Ishikawa (cell line): Measurements from ENCODE around the gene TRDMT1.

ENCODE experiments used
- CEBPB ChIP-seq: IDR thresholded peaks from 2 replicates; pipeline ENCODE4 v1.6.1; 2012
- CREB1 ChIP-seq: IDR thresholded peaks from 2 replicates; pipeline ENCODE4 v1.6.1; 2012; ENCODE audit warnings: low read depth
- EGR1 ChIP-seq: IDR thresholded peaks from 2 replicates; pipeline ENCODE4 v1.6.1; 2012
- EP300 ChIP-seq: IDR thresholded peaks from 2 replicates; pipeline ENCODE4 v1.6.1; 2012; ENCODE audit warnings: borderline replicate concordance
- FOXM1 ChIP-seq: IDR thresholded peaks from 2 replicates; pipeline ENCODE4 v1.6.1; 2012; ENCODE audit warnings: low read depth, borderline replicate concordance
- MAX ChIP-seq: IDR thresholded peaks from 2 replicates; pipeline ENCODE4 v1.6.1; 2012
- NFIC ChIP-seq: IDR thresholded peaks from 2 replicates; pipeline ENCODE4 v1.6.1; 2012
- RAD21 ChIP-seq: IDR thresholded peaks from 2 replicates; pipeline ENCODE4 v1.6.1; 2012; ENCODE audit warnings: low read depth
- REST ChIP-seq: IDR thresholded peaks from 2 replicates; pipeline ENCODE4 v1.6.1; 2012; ENCODE audit warnings: low read depth, mild to moderate bottlenecking
- TAF1 ChIP-seq: IDR thresholded peaks from 2 replicates; pipeline ENCODE4 v1.6.1; 2012; ENCODE audit warnings: low read depth, mild to moderate bottlenecking
- TCF12 ChIP-seq: IDR thresholded peaks from 2 replicates; pipeline ENCODE4 v1.6.1; 2012; ENCODE audit warnings: low read depth
- TEAD4 ChIP-seq: IDR thresholded peaks from 2 replicates; pipeline ENCODE4 v1.6.1; 2012
- USF1 ChIP-seq: IDR thresholded peaks from 2 replicates; pipeline ENCODE4 v1.6.1; 2012
- YY1 ChIP-seq: IDR thresholded peaks from 2 replicates; pipeline ENCODE4 v1.6.1; 2012; ENCODE audit warnings: low read depth
- ZBTB7A ChIP-seq: IDR thresholded peaks from 2 replicates; pipeline ENCODE4 v1.6.1; 2012; ENCODE audit warnings: low read depth

TRDMT1 gene

GRCh38 chr10:17113889-17114540, 87.5 kb downstream of the TRDMT1 start:
- no peak for TF ChIP-seq ZBTB7A
- no peak for TF ChIP-seq REST
- TF ChIP-seq YY1 = no peak
- TF ChIP-seq TCF12 = no peak
- TF ChIP-seq NFIC = no peak

- TF ChIP-seq TEAD4 (no peak), TCF12 (no peak), USF1 (no peak), MAX (no peak), CREB1 (no peak), RAD21 (no peak), TAF1 (no peak), FOXM1 (no peak), CEBPB (no peak), NFIC (no peak), YY1 (no peak)
Measured at GRCh38 chr10:17113346-17113745, 88.1 kb downstream of the TRDMT1 start.

GRCh38 chr10:17112566-17112965, 88.9 kb downstream of the TRDMT1 start:
- no peak for TF ChIP-seq TCF12

GRCh38 chr10:17109475-17110207, 91.8 kb downstream of the TRDMT1 start:
- TF ChIP-seq CREB1 = no peak
- no peak for TF ChIP-seq MAX
- no peak for TF ChIP-seq CEBPB
- TF ChIP-seq YY1 = no peak
- TF ChIP-seq TEAD4 = no peak
- TF ChIP-seq EP300 = no peak
- no peak for TF ChIP-seq NFIC
- no peak for TF ChIP-seq RAD21
- no peak for TF ChIP-seq USF1
- no peak for TF ChIP-seq FOXM1
- TF ChIP-seq REST = no peak
- no peak for TF ChIP-seq TAF1
- TF ChIP-seq TCF12 = no peak
- TF ChIP-seq EGR1 = no peak
- TF ChIP-seq ZBTB7A = no peak

GRCh38 chr10:17109046-17109445, 92.4 kb downstream of the TRDMT1 start:
- TF ChIP-seq REST (no peak), YY1 (no peak), TCF12 (no peak), NFIC (no peak), ZBTB7A (no peak), EGR1 (no peak), TEAD4 (no peak), CREB1 (no peak)
